GM19023 (cell line): ENCODE measurements around the gene KIF18A.
"Not testable (repeated sequence)": the region's sequence is repeated elsewhere in the genome, so short reads cannot be mapped to it uniquely, and the experiment has no call there.

ENCODE experiments used
- ATAC-seq: cut with Tn5 transposase; IDR thresholded peaks from one replicate; pipeline ENCODE4 v1.9.1; 2021; ENCODE audit warnings: mild to moderate bottlenecking, moderate library complexity; ENCODE audit not compliant: unreplicated experiment

The KIF18A gene

DNA sequence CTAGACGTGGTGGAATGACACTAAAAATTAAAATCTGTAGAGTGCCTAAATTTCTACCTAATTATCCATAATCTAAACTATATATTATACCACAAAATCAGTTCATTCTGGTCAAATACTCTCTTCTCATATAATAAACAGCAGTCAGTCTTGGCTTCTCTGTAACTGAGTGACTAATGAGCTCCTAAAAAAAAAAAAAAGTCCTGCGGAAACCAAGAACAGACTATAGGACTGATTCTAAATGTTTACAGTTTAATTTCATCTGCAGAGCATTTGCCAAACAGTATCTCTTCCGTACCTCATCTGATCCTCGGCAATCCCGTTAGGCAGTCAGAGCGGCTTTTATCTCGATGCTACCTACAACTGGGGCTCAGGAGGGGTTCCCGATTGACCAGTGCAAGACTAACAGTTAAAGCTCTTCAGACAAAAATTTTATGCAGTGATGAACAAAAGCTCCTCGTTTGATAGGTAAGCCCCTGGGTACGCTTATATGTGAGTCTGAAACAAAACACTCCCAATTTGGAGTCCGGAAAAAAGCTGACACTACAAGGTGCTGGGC lies 686 bp downstream of the KIF18A start:
- no peak for ATAC-seq

DNA sequence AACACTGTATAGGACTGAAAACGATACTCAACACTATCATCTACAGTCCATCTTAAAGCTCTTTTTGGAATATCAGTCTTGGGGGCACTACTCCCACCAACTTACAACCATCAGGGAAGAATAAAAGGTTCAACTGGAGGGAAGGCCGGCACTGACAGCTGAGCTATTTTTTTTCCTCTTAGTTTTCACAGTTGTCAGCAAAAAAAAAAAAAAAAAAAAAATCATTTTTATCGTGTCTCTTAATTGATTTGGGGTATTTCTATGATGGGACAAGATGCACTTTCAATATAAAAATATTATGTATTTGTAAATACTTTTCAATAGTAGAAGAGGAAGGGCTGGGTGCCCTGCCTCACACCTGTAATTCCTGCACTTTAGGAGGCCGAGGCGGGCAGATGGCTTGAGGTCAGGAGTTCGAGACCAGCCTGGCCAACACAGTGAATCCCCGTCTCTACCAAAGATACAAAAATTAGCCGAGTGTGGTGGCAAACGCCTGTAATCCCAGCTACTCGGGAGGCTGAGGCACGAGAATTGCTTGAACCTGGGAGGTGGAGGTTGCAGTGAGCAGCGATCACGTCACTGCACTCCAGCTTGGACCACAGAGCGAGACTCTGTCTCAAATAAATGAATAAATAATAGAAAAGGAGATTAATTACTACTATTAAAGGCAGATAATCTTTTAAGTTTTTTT lies 1.5 kb downstream of the KIF18A start:
- ATAC-seq, result no peak

DNA sequence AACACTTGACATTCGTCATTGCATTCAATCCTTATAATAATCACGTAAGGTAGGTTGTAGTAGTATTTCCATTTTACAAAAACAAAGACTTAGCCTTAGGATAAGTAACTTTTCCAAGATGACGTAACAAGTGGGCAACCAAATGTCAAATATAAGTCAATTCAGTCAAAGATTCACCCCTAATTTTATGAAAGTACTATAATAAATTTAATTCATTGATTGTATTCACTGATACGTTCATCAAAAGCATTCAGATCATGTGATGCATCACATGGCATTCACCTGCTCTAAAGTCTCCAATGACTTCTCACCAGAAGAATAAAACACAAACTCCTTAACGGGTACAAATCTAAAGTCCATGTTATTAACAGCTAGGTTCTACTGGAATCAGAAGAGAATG lies 2.1 kb downstream of the KIF18A start:
- ATAC-seq, result no peak

DNA sequence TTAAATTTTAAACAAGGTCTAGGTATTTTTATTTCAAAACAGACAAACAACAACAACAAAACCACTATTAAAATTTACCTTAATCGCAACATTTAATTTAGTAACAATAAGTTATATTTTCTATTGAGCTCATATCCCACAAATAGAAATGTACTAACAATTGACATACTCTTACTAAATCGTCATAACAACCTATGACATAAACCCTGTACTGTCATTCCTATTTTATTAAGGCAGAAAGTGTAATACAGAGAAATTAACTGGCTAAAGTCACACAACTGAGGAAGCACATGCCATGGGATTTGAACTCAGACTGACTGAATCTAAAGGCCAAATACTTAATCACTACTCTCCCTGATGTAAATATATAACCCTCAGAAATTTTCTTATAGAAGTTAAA lies 3.0 kb downstream of the KIF18A start:
- ATAC-seq, result no peak

DNA sequence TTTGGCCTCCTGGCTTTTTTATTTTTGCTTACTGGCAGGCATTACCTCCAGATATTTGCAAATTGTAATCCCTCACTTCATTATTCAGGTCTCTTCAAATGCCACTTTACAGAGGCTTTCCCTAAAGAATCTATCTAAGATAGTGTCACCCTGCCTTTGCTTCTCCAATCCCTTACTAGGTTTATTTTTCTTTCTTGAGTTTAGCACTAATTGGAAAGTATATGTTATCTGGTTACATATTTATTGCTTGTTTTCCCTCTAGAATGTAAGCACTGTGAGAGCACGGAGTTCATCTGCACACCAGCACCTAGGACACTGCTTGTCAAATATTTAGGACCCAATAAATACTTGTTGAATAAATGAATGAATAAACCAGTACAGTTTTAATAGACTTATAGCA lies 3.5 kb downstream of the KIF18A start:
- ATAC-seq, result no peak

DNA sequence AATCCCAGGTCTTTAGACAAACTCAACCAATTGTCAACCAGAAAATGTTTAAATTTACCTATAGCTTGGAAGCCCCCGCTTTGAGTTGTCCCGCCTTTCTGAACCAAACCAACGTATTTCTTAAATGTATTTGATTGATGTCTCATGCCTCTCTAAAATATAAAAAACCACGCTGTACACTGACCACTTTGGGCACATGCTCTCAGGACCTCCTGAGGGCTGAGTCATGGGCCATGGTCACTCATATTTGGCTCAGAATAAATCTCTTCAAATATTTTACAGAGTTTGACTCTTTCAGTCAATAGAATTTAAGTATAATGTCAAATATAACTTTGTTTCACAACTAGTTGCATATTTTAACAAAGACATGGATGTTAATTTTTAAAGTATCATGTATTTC lies 5.7 kb downstream of the KIF18A start:
- not testable (repeated sequence) for ATAC-seq

DNA sequence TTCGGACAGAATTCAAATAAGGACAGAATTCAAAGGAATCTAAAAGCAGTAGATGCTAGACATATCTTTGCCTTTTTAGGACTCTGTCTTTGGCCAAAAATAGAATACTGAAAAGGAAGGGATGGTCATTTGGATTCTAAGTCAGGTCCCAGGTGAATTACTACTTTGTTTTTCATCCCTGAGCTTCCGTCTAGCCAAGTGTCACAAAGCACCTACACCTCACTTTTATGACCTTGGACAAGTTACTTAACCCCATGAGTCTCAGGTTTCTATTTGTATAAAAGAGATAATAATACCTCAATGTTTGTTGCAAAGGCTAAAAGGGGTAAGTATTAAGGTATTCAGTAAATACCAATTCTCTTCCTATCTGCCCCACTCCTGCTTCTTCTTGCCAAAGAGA lies 7.3 kb downstream of the KIF18A start:
- ATAC-seq, result no peak

DNA sequence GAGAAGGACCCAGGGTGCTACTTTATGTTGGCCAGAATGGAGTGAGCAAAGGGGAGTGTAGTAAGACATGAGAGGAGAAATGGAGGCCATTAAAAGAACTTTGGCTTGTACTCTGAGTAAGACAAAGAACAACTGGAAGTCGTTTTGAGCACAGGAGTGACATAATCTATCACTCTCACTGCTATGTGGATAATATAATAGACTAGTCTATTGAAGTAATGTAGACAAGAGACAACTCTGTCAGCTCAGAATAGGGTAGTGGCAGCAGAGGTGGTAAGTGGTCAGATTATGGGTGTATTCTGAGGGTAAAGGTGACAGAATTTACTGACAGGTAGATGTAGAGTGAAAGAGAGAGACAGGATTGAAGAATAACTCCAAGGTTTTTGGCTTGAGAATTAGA lies 8.2 kb downstream of the KIF18A start:
- ATAC-seq, result no peak

DNA sequence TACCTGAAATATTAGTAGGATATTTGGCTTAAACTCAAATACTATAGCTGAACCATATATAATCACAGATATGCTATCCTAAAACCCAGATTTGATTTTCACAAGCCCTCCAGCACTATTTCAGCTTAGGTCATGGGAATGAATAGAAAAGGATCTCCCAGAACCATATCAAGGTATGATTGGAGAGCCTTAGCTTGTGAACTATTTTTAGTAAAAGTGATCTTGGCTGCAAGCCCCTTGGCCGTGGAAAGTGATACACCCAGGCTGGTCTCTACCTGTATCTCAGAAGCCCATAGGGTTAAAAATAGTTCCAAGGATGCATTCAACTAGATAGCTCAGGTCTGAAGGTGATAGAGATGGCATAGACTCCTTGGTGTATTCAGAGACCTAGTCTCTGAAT lies 9.7 kb downstream of the KIF18A start:
- ATAC-seq, result no peak

DNA sequence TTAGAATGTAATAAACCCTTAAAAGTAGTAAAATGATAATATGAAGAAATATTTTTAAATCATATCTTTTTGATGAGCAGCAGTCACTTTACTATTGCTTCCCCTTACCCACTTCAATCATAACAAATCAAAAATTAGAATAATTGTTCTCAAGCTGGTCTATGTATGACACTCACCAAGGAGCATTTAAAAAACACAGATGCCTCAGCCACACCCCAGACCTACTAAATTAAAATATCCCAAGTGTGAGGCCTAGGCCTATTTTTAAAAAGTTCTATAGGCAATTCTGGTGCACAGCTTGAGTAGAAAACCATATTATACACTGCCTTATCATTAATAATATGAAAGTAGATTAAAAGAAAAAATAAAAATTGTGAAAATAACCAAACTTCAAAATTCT lies 15.2 kb downstream of the KIF18A start:
- no peak for ATAC-seq

DNA sequence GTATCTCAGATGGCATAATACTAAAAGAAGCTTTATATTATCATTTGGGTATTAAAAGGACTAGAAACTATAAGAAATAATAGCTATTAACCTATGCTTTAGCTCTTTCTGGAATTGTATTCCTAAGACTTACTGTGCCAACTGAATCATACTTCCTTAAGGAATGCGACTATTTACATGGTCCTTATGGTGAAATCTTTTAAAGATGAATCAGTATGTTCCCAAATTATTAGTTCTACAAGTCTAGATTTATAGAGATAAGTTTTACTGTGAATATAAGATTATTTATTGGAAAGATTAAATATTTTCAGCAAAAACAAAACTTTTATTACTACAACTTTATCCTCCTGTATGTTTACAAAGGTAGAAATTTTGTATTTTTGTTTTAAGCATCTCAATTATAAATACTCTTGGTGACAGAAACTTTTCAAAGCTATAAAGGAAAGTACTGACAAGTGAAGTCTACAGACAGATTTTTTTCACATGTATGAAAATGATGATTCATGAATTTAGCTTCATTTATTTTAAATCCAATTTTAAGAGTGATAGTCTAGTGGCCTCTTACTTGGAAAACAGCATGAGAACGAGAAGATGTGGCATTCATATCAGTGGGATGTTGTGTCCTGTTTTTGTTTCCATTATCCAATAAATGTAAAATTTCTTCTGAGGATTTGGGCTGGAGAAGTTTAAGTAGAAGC lies 17.8 kb downstream of the KIF18A start:
- ATAC-seq, result no peak

DNA sequence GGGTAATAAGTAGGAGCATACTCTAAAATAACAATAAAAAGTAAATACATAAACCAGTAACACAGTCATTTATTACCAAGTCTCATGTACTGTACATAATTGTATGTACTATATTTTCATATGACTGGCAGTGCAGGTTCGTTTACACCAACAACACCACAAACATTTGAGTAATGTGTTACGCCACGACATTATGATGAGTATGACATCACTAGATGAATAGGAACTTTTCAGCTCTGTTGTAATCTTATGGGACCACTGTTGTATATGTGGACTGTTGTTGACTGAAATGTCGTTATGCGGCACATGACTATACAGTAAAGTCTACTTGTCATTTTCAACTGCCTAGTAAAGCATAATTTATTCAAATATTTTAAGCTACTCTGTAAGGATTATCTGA lies 18.6 kb downstream of the KIF18A start:
- ATAC-seq, result no peak

DNA sequence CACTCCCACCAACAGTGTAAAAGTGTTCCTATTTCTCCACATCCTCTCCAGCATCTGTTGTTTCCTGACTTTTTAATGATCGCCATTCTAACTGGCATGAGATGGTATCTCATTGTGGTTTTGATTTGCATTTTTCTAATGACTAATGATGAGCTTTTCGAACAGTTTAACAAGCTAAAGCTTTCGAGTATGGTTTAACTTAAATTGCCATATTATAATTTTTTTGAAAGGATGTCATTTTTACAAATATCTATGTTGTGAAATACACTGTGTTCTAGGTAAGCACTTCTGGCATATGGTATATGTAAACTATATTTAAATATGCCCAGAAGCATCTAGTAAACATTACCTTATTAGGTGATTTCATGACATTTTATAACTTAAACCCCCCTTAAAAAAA lies 20.3 kb downstream of the KIF18A start:
- not testable (repeated sequence) for ATAC-seq

DNA sequence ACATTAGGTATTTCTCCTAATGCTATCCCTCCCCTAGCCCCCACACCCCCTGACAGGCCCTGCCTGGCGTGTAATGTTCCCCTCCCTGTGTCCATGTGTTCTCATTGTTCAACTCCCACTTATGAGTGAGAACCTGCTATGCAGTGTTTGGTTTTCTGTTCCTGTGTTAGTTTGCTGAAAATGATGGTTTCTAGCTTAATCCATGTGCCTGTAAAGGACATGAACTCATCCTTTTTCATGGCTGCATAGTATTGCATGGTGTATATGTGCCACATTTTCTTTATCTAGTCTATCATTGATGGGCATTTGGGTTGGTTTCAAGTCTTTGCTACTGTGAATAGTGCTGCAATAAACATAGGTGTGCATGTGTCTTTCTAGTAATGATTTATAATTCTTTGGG lies 20.8 kb downstream of the KIF18A start:
- ATAC-seq, result not testable (repeated sequence)

DNA sequence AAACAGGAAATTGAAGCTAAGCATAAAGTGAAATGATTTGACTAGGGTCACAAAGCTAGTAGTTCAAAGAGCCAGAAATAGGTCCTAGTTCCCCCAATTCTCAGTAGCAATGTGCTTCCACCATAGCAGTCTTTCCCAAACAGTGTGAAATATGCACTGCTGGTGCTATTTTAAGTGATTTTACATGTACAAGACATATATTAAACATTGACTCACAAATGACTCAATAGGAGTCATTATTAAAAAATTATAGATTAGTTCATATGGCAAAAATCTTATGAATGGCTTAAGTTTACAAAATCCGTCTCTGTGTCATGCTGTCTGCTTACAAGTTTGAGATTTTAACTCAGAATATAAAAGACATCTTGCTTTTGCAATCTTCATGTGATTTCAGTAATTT lies 21.4 kb downstream of the KIF18A start:
- ATAC-seq, result no peak

DNA sequence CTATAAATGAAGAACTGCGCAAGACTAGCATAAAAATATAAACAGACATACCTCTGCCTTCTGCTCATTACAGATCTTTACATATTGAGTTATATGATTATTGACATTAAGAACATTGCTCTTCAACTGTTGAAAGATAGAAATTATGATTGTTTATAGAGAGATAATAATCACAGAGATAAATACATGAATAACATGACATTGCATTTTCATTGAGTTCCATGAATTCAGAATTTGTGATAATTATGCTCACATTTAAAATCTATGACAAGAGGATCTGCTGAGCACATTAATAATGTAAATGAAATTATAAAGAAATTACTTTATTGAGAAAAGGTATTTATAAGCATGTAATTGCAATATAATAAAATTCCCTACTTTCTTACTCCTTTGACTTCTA lies 24.8 kb downstream of the KIF18A start:
- ATAC-seq, result no peak

DNA sequence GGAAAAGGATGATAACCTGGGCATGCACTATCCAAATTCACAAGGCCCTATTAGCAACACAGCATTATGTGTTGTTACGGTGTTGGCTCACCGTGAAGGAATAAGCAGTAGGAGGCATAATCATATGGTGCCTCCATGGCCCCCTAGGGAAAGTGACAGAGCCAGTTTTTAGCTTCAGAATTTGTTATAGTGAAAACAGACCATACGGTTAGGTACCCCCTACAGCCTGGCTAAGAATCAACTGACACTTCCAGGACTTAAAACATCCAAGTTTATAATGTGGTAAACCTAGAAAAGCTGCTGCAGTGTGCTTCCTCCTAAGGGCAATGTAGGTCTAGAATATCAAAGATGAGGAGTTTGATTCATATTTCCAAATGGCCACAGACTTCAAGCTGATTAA lies 30.4 kb downstream of the KIF18A start:
- no peak for ATAC-seq

DNA sequence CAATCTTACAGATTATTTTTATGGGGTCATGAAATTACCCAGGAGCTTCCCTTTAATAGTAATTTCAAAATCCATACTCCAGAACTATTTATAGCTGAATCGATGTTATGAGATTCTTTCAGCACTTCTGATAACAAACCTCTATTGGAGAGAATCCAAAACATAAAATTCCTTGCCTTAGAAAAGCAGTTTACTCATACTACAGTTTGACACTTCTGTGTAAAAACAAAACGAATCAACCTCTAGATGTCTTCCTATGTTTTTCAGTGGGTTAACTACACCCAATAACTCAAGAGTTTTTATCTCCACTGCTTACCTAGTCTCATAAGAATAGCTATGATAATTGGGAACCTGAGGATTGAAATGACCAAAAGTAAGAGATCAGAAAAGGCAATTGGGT lies 35.6 kb downstream of the KIF18A start:
- ATAC-seq, result no peak

DNA sequence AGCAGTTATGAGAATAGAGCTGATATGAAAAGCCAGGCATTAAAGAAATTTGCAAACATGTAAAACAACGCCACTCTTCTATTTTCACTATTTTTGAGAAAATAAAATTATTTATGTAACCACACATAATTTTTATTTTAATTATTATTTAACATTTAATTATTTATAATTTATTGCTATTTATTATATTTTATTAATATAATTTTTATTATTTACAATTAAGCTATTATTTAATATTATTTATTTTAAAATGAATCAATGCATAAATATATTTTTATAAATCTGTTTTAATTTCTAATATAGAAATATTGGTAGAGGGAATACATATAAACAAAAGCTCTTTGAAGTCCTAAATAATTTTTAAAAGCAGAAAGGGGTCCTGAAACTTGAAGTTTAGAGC lies 36.7 kb downstream of the KIF18A start:
- no peak for ATAC-seq

DNA sequence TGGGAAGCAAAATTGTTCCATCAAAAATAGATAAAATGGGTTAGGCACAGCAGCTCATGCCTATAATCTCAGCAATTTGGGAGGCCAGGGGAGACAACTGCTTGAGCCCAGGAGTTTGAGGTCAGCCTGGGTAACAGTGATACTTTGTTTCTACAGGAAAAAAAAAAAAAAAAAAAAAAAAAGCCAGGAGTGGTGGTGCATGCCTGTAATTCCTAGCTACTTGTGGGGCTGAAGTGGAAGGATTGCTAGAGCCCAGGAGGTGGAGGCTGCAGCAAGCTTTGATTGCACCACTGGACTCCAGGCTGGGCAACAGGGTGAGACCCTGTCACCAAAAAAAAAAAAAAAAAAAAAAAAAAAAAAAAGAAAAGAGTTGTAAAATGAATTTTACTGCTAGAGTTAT lies 49.6 kb downstream of the KIF18A start:
- no peak for ATAC-seq

DNA sequence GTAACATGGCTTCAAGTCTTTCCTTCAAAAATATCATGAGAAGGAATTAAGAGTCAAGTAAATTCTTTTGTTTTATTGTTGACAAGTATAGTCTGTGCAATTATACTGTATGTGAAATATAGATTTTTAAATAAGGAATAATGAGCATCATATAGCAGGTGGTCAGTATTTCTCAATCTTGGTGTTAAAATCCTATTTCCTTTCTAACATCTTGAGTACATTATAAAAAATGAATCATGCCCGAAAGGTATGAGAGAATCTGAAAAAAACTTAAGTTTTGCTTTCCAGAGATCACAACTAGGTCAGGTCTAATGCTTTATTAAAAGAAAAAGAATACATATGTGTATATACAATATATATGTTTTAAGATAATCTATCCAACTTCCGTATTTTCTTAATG lies 53.1 kb downstream of the KIF18A start:
- ATAC-seq, result no peak

DNA sequence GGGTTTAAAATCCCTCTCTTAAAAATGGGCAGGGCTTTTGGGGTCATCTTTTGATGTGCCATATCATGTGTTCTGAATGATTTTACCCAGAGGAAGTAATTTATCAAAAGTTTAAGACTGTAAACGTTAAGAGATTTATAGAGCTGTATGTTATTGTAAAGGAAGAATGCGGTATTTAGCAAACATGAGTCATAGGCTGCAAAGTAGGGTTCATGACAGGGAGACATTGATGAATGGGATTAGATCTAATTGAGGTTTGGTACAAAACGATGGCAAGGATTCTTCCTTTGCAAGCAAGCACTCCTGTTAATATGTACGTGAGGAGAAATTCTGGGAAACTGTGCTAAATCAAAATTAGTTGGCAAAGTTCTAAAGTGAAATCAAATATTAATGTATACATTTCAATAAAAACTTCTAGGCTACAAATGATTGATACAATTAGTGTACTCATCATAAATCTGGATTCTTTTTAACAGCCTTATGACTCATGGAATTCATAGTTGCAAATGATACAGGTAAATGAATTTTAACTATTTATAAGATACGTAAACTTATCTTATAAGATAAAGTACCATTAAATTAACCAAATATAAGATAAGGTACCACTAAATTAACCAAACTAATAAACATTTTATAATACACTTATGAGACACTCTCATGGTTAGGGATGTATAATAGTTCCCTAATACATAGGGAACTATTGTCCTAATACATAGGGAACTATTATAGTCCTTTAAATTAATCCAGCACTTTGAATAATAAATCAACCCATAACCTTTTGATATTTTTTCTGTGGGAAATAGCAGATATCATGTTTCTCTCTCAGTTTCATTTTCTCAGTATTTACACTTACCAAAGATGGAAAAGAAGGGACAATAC lies 58.4 kb downstream of the KIF18A start:
- ATAC-seq, result no peak
